HG02938 (cell line): ENCODE data around the gene CYP4F11.
"Not testable (repeated sequence)": the region's sequence is repeated elsewhere in the genome, so short reads cannot be mapped to it uniquely, and the experiment has no call there.

Experiments used
- ATAC-seq: cut with Tn5 transposase; IDR thresholded peaks from one replicate; pipeline ENCODE4 v1.9.1; 2021; ENCODE audit warnings: mild to moderate bottlenecking, moderate library complexity; ENCODE audit not compliant: unreplicated experiment

The CYP4F11 gene

GRCh38 chr19:15934332-15935078, at the start of gene CYP4F11:
CYP4F11 (minus strand) TSS chr19:15934529; CDS start chr19:15934408, 121 bp downstream.
- ATAC-seq, result no peak

- no peak for ATAC-seq
These were observed 45.0 kb upstream of the CYP4F11 start for GRCh38 chr19:15979293-15979692.

GRCh38 chr19:15977690-15978089, 43.4 kb upstream of the CYP4F11 start:
- ATAC-seq, result no peak

- no peak for ATAC-seq
These were observed 42.7 kb upstream of the CYP4F11 start for GRCh38 chr19:15976836-15977689.

- no peak for ATAC-seq
These were observed 40.5 kb upstream of the CYP4F11 start for GRCh38 chr19:15974856-15975255.

- ATAC-seq, result not testable (repeated sequence)
These were observed 37.7 kb upstream of the CYP4F11 start for GRCh38 chr19:15972043-15972442.

GRCh38 chr19:15971224-15971780, 37.0 kb upstream of the CYP4F11 start:
- no peak for ATAC-seq

- no peak for ATAC-seq
These were observed 29.9 kb upstream of the CYP4F11 start for GRCh38 chr19:15964231-15964630.

- no peak for ATAC-seq
These were observed 28.0 kb upstream of the CYP4F11 start for GRCh38 chr19:15962319-15962718.

- ATAC-seq, result no peak
These were observed 20.5 kb upstream of the CYP4F11 start for GRCh38 chr19:15954820-15955219.

GRCh38 chr19:15948223-15949058, 14.1 kb upstream of the CYP4F11 start, which contains the start of gene OR10H4:
OR10H4 (plus strand) TSS chr19:15949008; CDS start chr19:15949008, 0 bp downstream.
- no peak for ATAC-seq

GRCh38 chr19:15945301-15945700, 11.0 kb upstream of the CYP4F11 start:
- ATAC-seq, result no peak

GRCh38 chr19:15944401-15944800, 10.1 kb upstream of the CYP4F11 start:
- ATAC-seq, result no peak

- ATAC-seq, result no peak
These were observed 3.4 kb upstream of the CYP4F11 start for GRCh38 chr19:15937771-15938170.

GRCh38 chr19:15936950-15937349, 2.6 kb upstream of the CYP4F11 start:
- ATAC-seq, result no peak

- ATAC-seq, result no peak
These were observed 1.8 kb upstream of the CYP4F11 start for GRCh38 chr19:15936173-15936572.

GRCh38 chr19:15935167-15935702, 906 bp upstream of the CYP4F11 start:
- ATAC-seq, result no peak

GRCh38 chr19:15933761-15934331, 483 bp downstream of the CYP4F11 start:
- ATAC-seq, result not testable (repeated sequence)

- ATAC-seq, result no peak
These were observed 6.0 kb downstream of the CYP4F11 start for GRCh38 chr19:15928321-15928720.

GRCh38 chr19:15926484-15926883, 7.8 kb downstream of the CYP4F11 start:
- no peak for ATAC-seq
